Measurements from ENCODE around the gene LAMA2. TPM values are rescaled to one million over a fixed set of nuclear protein-coding genes. Genes with fewer than 3 reads are reported as not detected.

Gene LAMA2
- total and polyA plus RNA-seq, 2 of the 8 experiments (the other 6 are each of a cell fraction or from before 2014, with no cell fraction given), result 1.3 to 3.8 TPM

GRCh38 chr6:129521946-129522345, 639.0 kb downstream of the LAMA2 start (continued):
- TF ChIP-seq CHD7 (IDR thresholded peaks at IDR 0.05; ENCODE audit: insufficient replicate concordance, low read length) (no peak), CHD1 (IDR thresholded peaks at IDR 0.05; ENCODE audit: low read depth, low read length) (no peak), BCL11A (IDR thresholded peaks at IDR 0.05; ENCODE audit: low read depth in 2 of 2, low read length in 2 of 2) (no peak), POLR2AphosphoS5 (IDR thresholded peaks at IDR 0.05; ENCODE audit: low read depth, low read length) (no peak), ATF3 (IDR thresholded peaks at IDR 0.05; ENCODE audit: insufficient read depth, low read depth, low read length) (no peak), PHF8 (conservative IDR thresholded peaks at IDR 0.05; ENCODE audit: low read depth, low read length) (no peak), KDM4A (IDR thresholded peaks at IDR 0.05; ENCODE audit: low read depth, low read length, severe bottlenecking) (no peak), ZNF274 (IDR thresholded peaks at IDR 0.05; ENCODE audit: borderline replicate concordance, extremely low read depth, low read length) (no peak), FOSL1 (IDR thresholded peaks at IDR 0.05; ENCODE audit: insufficient read depth, low read depth, low read length) (no peak), TAF7 (optimal IDR thresholded peaks at IDR 0.05; ENCODE audit: borderline replicate concordance, low read depth, low read length) (no peak), CHD2 (IDR thresholded peaks at IDR 0.05; ENCODE audit: low read length) (no peak), BRCA1 (IDR thresholded peaks at IDR 0.05; ENCODE audit: low read depth, low read length) (no peak)
